B cell (primary cell): ENCODE results near the gene ELAPOR1. TPM values are rescaled to one million over a fixed set of nuclear protein-coding genes. Genes with fewer than 3 reads are reported as not detected.

Source experiments
- ATAC-seq: fragments of 200-7000 bp; cut with Tn5 transposase; one replicate; pipeline ENCODE4 v1.10.0; 2021; ENCODE audit warnings: low read depth, mild to moderate bottlenecking, moderate number of reproducible peaks, moderate library complexity
- CTCF ChIA-PET: fragments of 350-600 bp; sonication (Branson Sonifier 250); formaldehyde crosslinking; loops from one replicate; lab custom pipeline; 2021; ENCODE audit warnings: antibody characterized with exemption, inconsistent platforms; lab: Charles Lee
- POLR2A ChIA-PET: fragments of 350-600 bp; sonication (Branson Sonifier 250); formaldehyde crosslinking; loops from one replicate; lab custom pipeline; 2021; ENCODE audit warnings: antibody characterized with exemption; lab: Charles Lee
- DNase-seq: peaks from one replicate; pipeline ENCODE4 v3.0.0; 2013
- H2AFZ ChIP-seq: 2 replicates; pipeline ENCODE4 v1.6.1; 2012; ENCODE audit warnings: mild to moderate bottlenecking, low read depth, low read length; ENCODE audit not compliant: insufficient read depth, poor library complexity, severe bottlenecking
- H3K27ac ChIP-seq, 2 donors: 1 replicate in 1 of 2; 2 replicates in 1 of 2; pipeline ENCODE4 v1.5.1; 2012 to 2013; ENCODE audit warnings: low read length in 2 of 2, mild to moderate bottlenecking in 2 of 2, moderate library complexity in 1 of 2
- H3K27me3 ChIP-seq, 4 experiments: fragments of 200-600 bp in 1 of 4; sonication (generic) in 1 of 4; replicated peaks in 1 of 4; 1 replicate in 2 of 4; 2 replicates in 2 of 4; pipeline versions ENCODE4 v1.6.1 to v1.7.0; 2013 to 2016; ENCODE audit warnings: low read length in 3 of 4, mild to moderate bottlenecking in 2 of 4, mixed read lengths in 1 of 4, moderate library complexity in 1 of 4; ENCODE audit not compliant: insufficient read depth in 4 of 4, control insufficient read depth in 3 of 4; ENCODE audit errors: control extremely low read depth in 1 of 4
- H3K36me3 ChIP-seq, 2 experiments: replicated peaks in 1 of 2; 1 replicate in 1 of 2; 2 replicates in 1 of 2; pipeline versions ENCODE4 v1.6.1 to v1.7.1; 2013; ENCODE audit warnings: low read length in 1 of 2; ENCODE audit not compliant: insufficient read depth in 2 of 2, control insufficient read depth in 1 of 2; ENCODE audit errors: control extremely low read depth in 1 of 2, extremely low read depth in 1 of 2
- H3K4me1 ChIP-seq, 2 donors: fragments of 200-600 bp in 1 of 2; sonication (generic) in 1 of 2; 1 replicate in 1 of 2; 2 replicates in 1 of 2; pipeline versions ENCODE4 v1.5.1 to v1.6.1; 2013 to 2017; ENCODE audit warnings: low read length in 2 of 2; ENCODE audit not compliant: control insufficient read depth in 2 of 2, insufficient read depth in 2 of 2
- H3K4me2 ChIP-seq: replicated peaks from 2 replicates; pipeline ENCODE3; 2012; ENCODE audit warnings: mild to moderate bottlenecking, low read depth, low read length; ENCODE audit not compliant: poor library complexity, severe bottlenecking
- H3K4me3 ChIP-seq, 5 experiments: fragments of 200-600 bp in 1 of 5; sonication (generic) in 1 of 5; 1 replicate in 3 of 5; 2 replicates in 2 of 5; pipeline versions ENCODE4 v1.5.1 to v1.7.0; 2011 to 2016; ENCODE audit warnings: low read length in 4 of 5, mild to moderate bottlenecking in 4 of 5, low read depth in 2 of 5, control low read depth in 1 of 5, moderate library complexity in 1 of 5; ENCODE audit not compliant: insufficient read depth in 1 of 5; ENCODE audit errors: control extremely low read depth in 1 of 5, extremely low read depth in 1 of 5
- H3K79me2 ChIP-seq: fragments of 200-600 bp; sonication (generic); one replicate; pipeline ENCODE4 v1.6.0; 2016; ENCODE audit warnings: low read length; ENCODE audit not compliant: control insufficient read depth, insufficient read depth
- H3K9ac ChIP-seq: fragments of 200-600 bp; sonication (generic); 2 replicates; pipeline ENCODE4 v1.6.1; 2017; ENCODE audit warnings: mild to moderate bottlenecking, low read length, moderate library complexity
- H3K9me3 ChIP-seq, 3 donors: one replicate each; pipeline versions ENCODE4 v1.6.1 to v1.7.1; 2013; ENCODE audit warnings: low read length in 2 of 3; ENCODE audit not compliant: control insufficient read depth in 2 of 3, insufficient read depth in 1 of 3; ENCODE audit errors: control extremely low read depth in 1 of 3
- H4K20me1 ChIP-seq: 2 replicates; pipeline ENCODE4 v1.6.0; 2012; ENCODE audit warnings: mild to moderate bottlenecking, low read length; ENCODE audit not compliant: insufficient read depth, control insufficient read depth, poor library complexity, severe bottlenecking
- H3K27ac Mint-ChIP-seq: one replicate; pipeline ENCODE4 v1.8.0; 2021; ENCODE audit warnings: mixed read lengths
- H3K27me3 Mint-ChIP-seq: one replicate; pipeline ENCODE4 v1.8.0; 2021; ENCODE audit warnings: mixed read lengths
- H3K4me1 Mint-ChIP-seq: one replicate; pipeline ENCODE4 v1.8.0; 2021; ENCODE audit warnings: mixed read lengths
- H3K4me3 Mint-ChIP-seq: one replicate; pipeline ENCODE4 v1.8.0; 2021; ENCODE audit warnings: mixed read lengths
- H3K9me3 Mint-ChIP-seq: one replicate; pipeline ENCODE4 v1.8.0; 2022; ENCODE audit warnings: mixed read lengths; ENCODE audit not compliant: insufficient read depth
- EZH2 ChIP-seq: IDR thresholded peaks from 2 replicates; pipeline ENCODE4 v1.6.1; 2012; ENCODE audit warnings: borderline replicate concordance, low read depth, mild to moderate bottlenecking, moderate library complexity, low read length; ENCODE audit not compliant: insufficient read depth, poor library complexity, severe bottlenecking
- intact Hi-C: fragments of 100-400 bp; cut with micrococcal nuclease; formaldehyde crosslinking; loops from one replicate; pipeline ENCODE4 v1.10.0; 2022
- polyA plus RNA-seq: library from polyadenylated mRNA; depleted of rRNA; stranded (reverse); fragments of >200 nt; gene quantifications from 2 replicates; pipeline ENCODE4 v1.2.3, GENCODE V29; 2012
- small RNA-seq: library from RNA; depleted of rRNA; stranded (forward); fragments of <200 nt; gene quantifications from one replicate; pipeline ENCODE3, GENCODE V24; 2012; ENCODE audit warnings: low replicate concordance, low read depth; ENCODE audit not compliant: insufficient read length
- total RNA-seq, 2 donors: library from RNA; stranded (reverse); fragments of 120-200 nt in 1 of 2; gene quantifications; 1 replicate in 1 of 2; 2 replicates in 1 of 2; pipeline versions ENCODE4 v1.2.3 to v1.2.4, GENCODE V29; 2013 to 2022
- TF ChIP-seq, protein P1 (sequence below): fragments of 200-600 bp; IDR thresholded peaks from one replicate; pipeline ENCODE4 v1.8.0; 2022; ENCODE audit warnings: antibody characterized with exemption, mild to moderate bottlenecking

ELAPOR1 gene
- total and polyA plus RNA-seq, 2 donors (not counting 1 experiment from before 2014, with no cell fraction given): 2.2 to 2.3 TPM

DNA sequence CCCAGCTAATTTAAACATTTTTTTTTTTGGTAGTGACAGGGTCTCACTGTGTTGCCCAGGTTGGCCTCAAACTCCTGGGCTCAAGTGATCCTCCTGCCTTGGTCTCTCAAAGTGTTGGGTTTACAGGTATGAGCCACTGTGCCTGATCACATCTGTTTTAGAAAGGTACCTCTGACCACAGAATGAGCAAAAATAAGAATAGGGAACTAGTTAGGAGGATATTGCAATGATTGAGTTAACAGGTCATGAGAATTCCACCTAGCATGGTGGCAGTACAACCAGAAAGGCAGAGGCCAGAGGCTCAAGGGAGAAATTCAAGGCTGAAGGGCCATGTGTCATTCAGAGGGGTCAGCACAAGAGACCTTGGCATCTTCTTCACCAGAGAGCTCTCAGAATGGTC lies 49.6 kb downstream of the ELAPOR1 start:
- peaks cover 0 to 3% (median 0%) of the 10 kb centered on the region in 4 experiments for H3K27me3 ChIP-seq
- ATAC-seq (no peak), DNase-seq (no peak)
- intact Hi-C loops: no loop called here
- H3K4me2 ChIP-seq: no peak overlapping the region
- H3K36me3 ChIP-seq: no peaks in the 10 kb centered on the region
- H3K9ac ChIP-seq: no peak overlapping the region
- ChIA-PET POLR2A (interaction anchor here (0.6 kb wide), 1 partner anchor 9 kb away, joined by 8 read pairs; no protein-coding TSS in a partner anchor), CTCF (interaction anchor here (0.6 kb wide), 1 partner anchor 47 kb away, joined by 3 read pairs; no protein-coding TSS in a partner anchor)
- peaks cover 10% of the 10 kb centered on the region for H3K4me1 Mint-ChIP-seq
- no peaks in the 10 kb centered on the region for H3K9me3 ChIP-seq
- H3K4me3 Mint-ChIP-seq: no peak overlapping the region
- peaks cover 10% of the 10 kb centered on the region for H3K27me3 Mint-ChIP-seq
- H3K27ac ChIP-seq: no peak overlapping the region
- H3K9me3 Mint-ChIP-seq: no peaks in the 10 kb centered on the region
- TF ChIP-seq, protein P1, sequence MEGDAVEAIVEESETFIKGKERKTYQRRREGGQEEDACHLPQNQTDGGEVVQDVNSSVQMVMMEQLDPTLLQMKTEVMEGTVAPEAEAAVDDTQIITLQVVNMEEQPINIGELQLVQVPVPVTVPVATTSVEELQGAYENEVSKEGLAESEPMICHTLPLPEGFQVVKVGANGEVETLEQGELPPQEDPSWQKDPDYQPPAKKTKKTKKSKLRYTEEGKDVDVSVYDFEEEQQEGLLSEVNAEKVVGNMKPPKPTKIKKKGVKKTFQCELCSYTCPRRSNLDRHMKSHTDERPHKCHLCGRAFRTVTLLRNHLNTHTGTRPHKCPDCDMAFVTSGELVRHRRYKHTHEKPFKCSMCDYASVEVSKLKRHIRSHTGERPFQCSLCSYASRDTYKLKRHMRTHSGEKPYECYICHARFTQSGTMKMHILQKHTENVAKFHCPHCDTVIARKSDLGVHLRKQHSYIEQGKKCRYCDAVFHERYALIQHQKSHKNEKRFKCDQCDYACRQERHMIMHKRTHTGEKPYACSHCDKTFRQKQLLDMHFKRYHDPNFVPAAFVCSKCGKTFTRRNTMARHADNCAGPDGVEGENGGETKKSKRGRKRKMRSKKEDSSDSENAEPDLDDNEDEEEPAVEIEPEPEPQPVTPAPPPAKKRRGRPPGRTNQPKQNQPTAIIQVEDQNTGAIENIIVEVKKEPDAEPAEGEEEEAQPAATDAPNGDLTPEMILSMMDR: no peak
- no peak for TF ChIP-seq EZH2
- H3K4me3 ChIP-seq: no peak overlapping the region
- H3K27ac Mint-ChIP-seq: no peak overlapping the region
- H4K20me1 ChIP-seq: no peaks in the 10 kb centered on the region
- no peaks in the 10 kb centered on the region for H3K4me1 ChIP-seq
- H2AFZ ChIP-seq: no peak overlapping the region
- no peaks in the 10 kb centered on the region for H3K79me2 ChIP-seq

Small RNA genes within 50 kb of the gene (small RNA-seq; reads per million reads assigned to genes)
- gene AL356488.2: not detected

Other genes starting within 250 kb of the ELAPOR1 start
- 2.2 and 4.0 TPM in 2 replicates for gene GPSM2, start 237.1 kb upstream of the ELAPOR1 start, total RNA-seq
- 1.3 and 1.5 TPM in 2 replicates for gene GPSM2, start 237.1 kb upstream of the ELAPOR1 start, polyA plus RNA-seq
- 26.9 and 29.5 TPM in 2 replicates for gene CLCC1, start 150.6 kb upstream of the ELAPOR1 start, total RNA-seq
- gene CLCC1, start 150.6 kb upstream of the ELAPOR1 start, polyA plus RNA-seq: 6.5 and 10.3 TPM in 2 replicates
- gene WDR47, start 72.0 kb upstream of the ELAPOR1 start, total RNA-seq: 17.3 and 21.6 TPM in 2 replicates
- gene WDR47, start 72.0 kb upstream of the ELAPOR1 start, polyA plus RNA-seq: 4.4 and 7.5 TPM in 2 replicates
- gene TAF13, start 38.1 kb upstream of the ELAPOR1 start, total RNA-seq: 12.9 and 14.3 TPM in 2 replicates
- gene TAF13, start 38.1 kb upstream of the ELAPOR1 start, polyA plus RNA-seq: 6.6 and 25.1 TPM in 2 replicates
- gene TMEM167B, start 23.4 kb upstream of the ELAPOR1 start, total RNA-seq: 40.9 and 44.5 TPM in 2 replicates
- 12.0 and 19.5 TPM in 2 replicates for gene TMEM167B, start 23.4 kb upstream of the ELAPOR1 start, polyA plus RNA-seq
- 115 and 119 TPM in 2 replicates for gene SARS1, start 99.8 kb downstream of the ELAPOR1 start, total RNA-seq
- gene SARS1, start 99.8 kb downstream of the ELAPOR1 start, polyA plus RNA-seq: 59.1 and 78.1 TPM in 2 replicates
- gene CELSR2, start 135.4 kb downstream of the ELAPOR1 start, total RNA-seq: 2.7 and 2.9 TPM in 2 replicates
- gene CELSR2, start 135.4 kb downstream of the ELAPOR1 start, polyA plus RNA-seq: 0.52 and 0.57 TPM in 2 replicates
- not detected in 2 replicates for gene PSRC1, start 169.0 kb downstream of the ELAPOR1 start, total RNA-seq
- 0.25 and 0.46 TPM in 2 replicates for gene PSRC1, start 169.0 kb downstream of the ELAPOR1 start, polyA plus RNA-seq
- gene MYBPHL, start 192.9 kb downstream of the ELAPOR1 start, total RNA-seq: not detected in 2 replicates
- not detected in 2 replicates for gene MYBPHL, start 192.9 kb downstream of the ELAPOR1 start, polyA plus RNA-seq